AG10803 (cell line): ENCODE data around the gene ARSK.

ENCODE experiments used
- DNase-seq: peaks from one replicate; pipeline ENCODE4 v3.0.0; 2010; ENCODE audit warnings: low read depth
- H3K4me3 ChIP-seq: 2 replicates; pipeline ENCODE4 v1.5.1; 2011; ENCODE audit warnings: mild to moderate bottlenecking, low read length, control low read depth
- CTCF ChIP-seq: conservative IDR thresholded peaks from 2 replicates; pipeline ENCODE4 v1.5.1; 2011; ENCODE audit warnings: mild to moderate bottlenecking, low read length, control low read depth, inconsistent platforms

ARSK gene

DNA sequence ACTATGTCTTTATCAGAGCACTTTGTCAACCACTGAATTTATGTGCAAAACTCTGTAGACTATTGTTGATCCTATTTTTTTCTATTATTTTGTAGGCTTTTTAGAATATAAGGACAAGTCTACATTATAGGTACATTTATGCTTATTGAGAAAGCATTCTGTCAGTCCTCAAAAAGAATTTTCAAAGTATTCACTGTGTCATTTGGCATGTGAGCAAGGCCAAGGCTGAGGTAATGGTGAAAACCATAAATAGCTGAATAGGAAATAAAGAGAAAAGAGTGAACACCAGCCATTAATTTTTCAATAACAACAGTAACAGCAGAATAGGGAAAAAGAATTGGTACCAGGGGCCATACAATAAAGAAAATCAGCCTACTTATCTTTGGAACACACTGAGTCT is 21.1 kb upstream of the ARSK start:
- no peak for TF ChIP-seq CTCF
- no peak for DNase-seq

DNA sequence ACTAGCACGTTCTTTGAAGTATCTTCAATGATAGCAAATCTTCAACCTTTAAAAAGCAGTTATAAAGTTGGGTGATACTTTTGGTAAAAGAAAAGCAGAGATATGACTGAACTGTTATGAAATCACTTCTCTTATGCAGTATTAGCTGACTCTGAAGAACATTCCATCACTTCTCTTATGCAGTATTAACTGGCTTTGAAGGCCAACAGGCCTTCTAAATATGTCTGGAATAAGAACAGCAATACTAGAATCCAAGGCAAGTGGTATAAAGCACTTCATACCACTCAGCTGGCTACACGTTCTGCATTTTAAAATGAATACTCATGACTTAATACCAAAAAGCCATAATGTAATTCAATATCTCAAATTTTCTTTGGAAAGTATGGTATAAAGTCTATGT is 17.4 kb upstream of the ARSK start:
- no peak for DNase-seq
- TF ChIP-seq CTCF = no peak
- H3K4me3 ChIP-seq = no peak overlapping the region

More for the DNA sequence above, 21.1 kb upstream of the ARSK start:
- no peak overlapping the region for H3K4me3 ChIP-seq

DNA sequence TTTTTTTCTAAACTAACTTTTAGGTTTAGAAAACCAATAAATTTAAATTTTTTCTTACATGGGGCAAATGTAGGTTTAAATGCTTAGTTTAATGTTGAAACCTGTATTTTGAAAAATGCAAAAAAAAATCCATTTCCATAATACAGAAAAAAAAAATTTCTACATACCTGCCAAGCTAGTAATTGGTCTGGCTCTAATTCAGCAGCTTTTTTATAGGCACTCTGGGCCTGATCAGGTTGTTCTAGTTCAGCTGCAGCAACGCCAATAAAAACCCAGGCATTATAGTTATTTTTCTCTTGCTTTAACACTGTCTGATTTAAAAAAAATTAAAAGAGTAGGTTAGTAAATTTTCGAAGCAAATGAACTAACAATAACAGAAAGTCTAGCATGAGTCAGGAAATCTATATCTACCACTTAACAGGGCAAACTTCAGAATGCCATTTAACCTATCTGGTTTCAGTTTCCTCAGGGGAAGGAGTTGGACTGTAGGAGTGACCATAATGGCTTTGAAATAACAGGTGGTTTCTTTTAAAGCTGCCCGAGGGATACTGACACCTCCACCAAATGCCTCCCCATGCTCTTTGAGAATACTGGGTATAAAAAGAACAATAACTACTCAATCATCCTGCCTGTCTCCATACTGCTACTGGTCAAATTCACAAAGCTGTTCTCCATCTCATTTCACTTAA is 11.7 kb upstream of the ARSK start:
- DNase-seq = no peak
- H3K4me3 ChIP-seq = no peak overlapping the region
- TF ChIP-seq CTCF = no peak

DNA sequence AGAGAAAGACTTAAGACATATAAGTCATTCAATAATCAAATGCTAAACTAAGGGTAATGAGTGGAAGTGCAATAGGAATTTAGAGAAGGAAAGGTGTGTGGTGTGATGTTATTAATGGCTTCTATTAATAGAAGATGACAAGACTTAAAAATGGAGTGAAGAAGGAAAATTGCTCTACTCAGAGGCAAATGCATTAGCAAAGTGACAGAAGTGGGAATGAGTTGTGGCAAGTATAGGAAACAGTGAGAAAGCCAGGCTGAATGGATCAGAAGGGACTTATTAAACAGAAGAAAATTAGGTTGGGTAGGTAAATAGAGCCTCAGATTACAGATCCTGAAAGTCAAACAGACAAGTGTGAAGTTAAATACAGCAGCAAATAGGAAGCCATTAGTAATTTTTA is 5.9 kb upstream of the ARSK start:
- no peak for DNase-seq
- H3K4me3 ChIP-seq = no peak overlapping the region
- no peak for TF ChIP-seq CTCF

DNA sequence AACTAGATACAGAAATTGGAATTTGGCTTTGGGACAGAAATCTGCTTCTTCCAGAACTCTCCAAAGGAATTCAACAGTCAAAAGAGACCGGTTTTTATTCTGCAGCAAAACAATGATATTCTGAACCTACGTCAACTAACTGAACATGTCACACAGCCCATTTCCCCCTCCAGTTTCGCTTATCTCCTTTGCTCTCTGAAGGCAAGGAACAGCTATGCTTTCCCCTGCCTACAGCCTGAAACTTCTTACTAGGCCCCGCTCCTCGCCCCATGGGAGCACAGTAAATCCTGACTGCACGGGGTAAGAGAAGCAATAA is 612 bp upstream of the ARSK start:
- DNase-seq = no peak
- H3K4me3 ChIP-seq = peak overlapping the region; percentile 88
- TF ChIP-seq CTCF = no peak

DNA sequence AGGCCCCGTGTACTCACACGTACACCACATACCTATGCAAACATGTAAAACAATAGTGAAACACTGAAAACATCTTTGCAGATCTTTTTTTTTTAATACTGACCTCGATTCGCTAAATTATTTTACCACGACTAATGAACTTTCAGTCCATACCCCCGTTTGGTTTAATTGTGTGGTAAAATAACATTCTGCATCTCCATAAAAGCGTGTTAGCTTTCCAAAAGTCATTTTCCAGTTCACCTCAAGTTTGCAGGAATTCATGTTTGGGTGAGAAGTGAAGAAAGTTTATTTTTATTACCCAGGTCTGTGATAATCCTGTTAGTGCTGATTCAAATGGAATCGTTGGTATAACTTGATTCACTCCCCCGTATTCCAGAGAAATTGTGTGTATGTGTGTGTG is 652 bp downstream of the ARSK start:
- TF ChIP-seq CTCF = no peak
- no peak for DNase-seq
- H3K4me3 ChIP-seq = peak overlapping the region; percentile 88

DNA sequence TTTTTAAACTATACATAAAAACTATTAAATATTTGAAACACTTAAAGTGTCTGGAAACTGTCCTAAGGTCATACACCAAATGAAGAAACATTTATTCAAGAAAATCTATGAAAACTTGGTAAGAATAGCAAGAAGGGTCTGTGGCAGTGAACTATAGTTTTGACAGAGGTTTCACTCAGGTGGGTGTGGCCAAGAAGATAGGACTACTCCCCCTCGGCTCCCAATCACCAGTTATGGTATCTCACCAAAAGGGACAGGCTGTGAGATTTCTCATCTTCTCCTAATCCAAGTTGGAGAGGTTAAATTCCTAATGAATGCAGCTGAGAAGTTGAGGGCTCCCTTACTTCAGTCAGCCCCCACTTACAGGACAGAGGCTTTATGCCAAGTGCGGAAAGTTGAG is 2.9 kb downstream of the ARSK start:
- no peak for DNase-seq
- H3K4me3 ChIP-seq = no peak overlapping the region
- no peak for TF ChIP-seq CTCF
